Retina (tissue), 1 donor: ENCODE results near the gene MEIS2.

Experiments
- DNase-seq: peaks from one replicate; pipeline ENCODE4 v3.0.0-alpha.2; 2016

MEIS2 gene

GRCh38 chr15:37100109-37100965, at the start of gene MEIS2:
TSS of gene MEIS2 (minus strand) at chr15:37100549. CDS start at chr15:37099466, 1,083 bp downstream.
- DNase-seq = peak; percentile 90

- no peak for DNase-seq
These were observed 48.8 kb upstream of the MEIS2 start for GRCh38 chr15:37149146-37149545.

- no peak for DNase-seq
These were observed 48.4 kb upstream of the MEIS2 start for GRCh38 chr15:37148714-37149113.

GRCh38 chr15:37143351-37143750, 43.0 kb upstream of the MEIS2 start:
- no peak for DNase-seq

- no peak for DNase-seq
These were observed 42.0 kb upstream of the MEIS2 start for GRCh38 chr15:37142371-37142770.

GRCh38 chr15:37140531-37141058, 40.2 kb upstream of the MEIS2 start:
- no peak for DNase-seq

GRCh38 chr15:37138591-37139215, 38.4 kb upstream of the MEIS2 start:
- DNase-seq = no peak

GRCh38 chr15:37137221-37137620, 36.9 kb upstream of the MEIS2 start:
- DNase-seq = no peak

- DNase-seq = no peak
These were observed 36.3 kb upstream of the MEIS2 start for GRCh38 chr15:37136666-37137065.

GRCh38 chr15:37135225-37135624, 34.9 kb upstream of the MEIS2 start:
- DNase-seq = no peak

GRCh38 chr15:37134699-37135131, 34.4 kb upstream of the MEIS2 start:
- DNase-seq = no peak

- DNase-seq = no peak
These were observed 33.9 kb upstream of the MEIS2 start for GRCh38 chr15:37134244-37134643.

GRCh38 chr15:37133602-37134001, 33.3 kb upstream of the MEIS2 start:
- DNase-seq = no peak

- DNase-seq = no peak
These were observed 32.6 kb upstream of the MEIS2 start for GRCh38 chr15:37132826-37133417.

- DNase-seq = no peak
These were observed 31.3 kb upstream of the MEIS2 start for GRCh38 chr15:37131621-37132020.

- DNase-seq = no peak
These were observed 30.0 kb upstream of the MEIS2 start for GRCh38 chr15:37130356-37130755.

GRCh38 chr15:37125143-37125542, 24.8 kb upstream of the MEIS2 start:
- no peak for DNase-seq

- DNase-seq = no peak
These were observed 24.0 kb upstream of the MEIS2 start for GRCh38 chr15:37124331-37124730.

GRCh38 chr15:37122703-37123102, 22.4 kb upstream of the MEIS2 start:
- DNase-seq = no peak

- no peak for DNase-seq
These were observed 21.1 kb upstream of the MEIS2 start for GRCh38 chr15:37121492-37121891.

GRCh38 chr15:37117030-37117429, 16.7 kb upstream of the MEIS2 start:
- no peak for DNase-seq

GRCh38 chr15:37115538-37115937, 15.2 kb upstream of the MEIS2 start:
- DNase-seq = no peak

- no peak for DNase-seq
These were observed 12.8 kb upstream of the MEIS2 start for GRCh38 chr15:37112971-37113670.
